Astrocyte (in vitro differentiated cells and primary cell): ENCODE data around the gene FRMD4A.

Experiments used
- EZH2 ChIP-seq: IDR thresholded peaks from 2 replicates; pipeline ENCODE4 v1.6.1; 2012; ENCODE audit warnings: mild to moderate bottlenecking, low read length, inconsistent platforms; ENCODE audit not compliant: insufficient read depth
- TF ChIP-seq, protein P1 (sequence below): IDR thresholded peaks from 2 replicates; pipeline ENCODE4 v1.5.1; 2011; ENCODE audit warnings: low read depth, mild to moderate bottlenecking, inconsistent platforms, low read length, moderate library complexity; ENCODE audit not compliant: insufficient read depth

DNA sequence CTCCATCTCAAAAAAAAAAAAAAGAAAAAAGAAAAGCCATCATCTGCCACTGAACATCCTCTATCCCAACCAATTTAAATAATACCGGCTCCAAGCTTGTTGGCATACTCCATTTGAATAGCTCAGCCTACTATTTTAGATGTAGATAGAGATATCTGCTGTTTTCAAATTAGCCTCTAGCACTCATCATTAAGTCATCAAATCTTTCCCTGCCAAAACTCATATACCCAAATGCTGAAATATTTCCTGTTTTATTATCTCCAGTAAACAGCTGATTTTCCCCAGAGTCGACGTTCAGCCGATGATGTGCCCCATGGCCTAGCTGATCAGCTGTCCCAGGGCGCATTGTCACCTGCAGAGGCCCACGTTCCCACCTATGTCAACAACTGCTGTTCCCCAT is 34.5 kb upstream of the FRMD4A start:
- TF ChIP-seq, protein P1, sequence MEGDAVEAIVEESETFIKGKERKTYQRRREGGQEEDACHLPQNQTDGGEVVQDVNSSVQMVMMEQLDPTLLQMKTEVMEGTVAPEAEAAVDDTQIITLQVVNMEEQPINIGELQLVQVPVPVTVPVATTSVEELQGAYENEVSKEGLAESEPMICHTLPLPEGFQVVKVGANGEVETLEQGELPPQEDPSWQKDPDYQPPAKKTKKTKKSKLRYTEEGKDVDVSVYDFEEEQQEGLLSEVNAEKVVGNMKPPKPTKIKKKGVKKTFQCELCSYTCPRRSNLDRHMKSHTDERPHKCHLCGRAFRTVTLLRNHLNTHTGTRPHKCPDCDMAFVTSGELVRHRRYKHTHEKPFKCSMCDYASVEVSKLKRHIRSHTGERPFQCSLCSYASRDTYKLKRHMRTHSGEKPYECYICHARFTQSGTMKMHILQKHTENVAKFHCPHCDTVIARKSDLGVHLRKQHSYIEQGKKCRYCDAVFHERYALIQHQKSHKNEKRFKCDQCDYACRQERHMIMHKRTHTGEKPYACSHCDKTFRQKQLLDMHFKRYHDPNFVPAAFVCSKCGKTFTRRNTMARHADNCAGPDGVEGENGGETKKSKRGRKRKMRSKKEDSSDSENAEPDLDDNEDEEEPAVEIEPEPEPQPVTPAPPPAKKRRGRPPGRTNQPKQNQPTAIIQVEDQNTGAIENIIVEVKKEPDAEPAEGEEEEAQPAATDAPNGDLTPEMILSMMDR = no peak
- no peak for TF ChIP-seq EZH2
